NCI-H146 (cell line): ENCODE measurements around the gene SYNDIG1L.
A peak's percentile ranks its signal among the peaks of the same experiment; 100 is the strongest.

Experiments
- DNase-seq: peaks from one replicate; lab custom pipeline; 2025; lab: John Stamatoyannopoulos, UW

SYNDIG1L gene

DNA sequence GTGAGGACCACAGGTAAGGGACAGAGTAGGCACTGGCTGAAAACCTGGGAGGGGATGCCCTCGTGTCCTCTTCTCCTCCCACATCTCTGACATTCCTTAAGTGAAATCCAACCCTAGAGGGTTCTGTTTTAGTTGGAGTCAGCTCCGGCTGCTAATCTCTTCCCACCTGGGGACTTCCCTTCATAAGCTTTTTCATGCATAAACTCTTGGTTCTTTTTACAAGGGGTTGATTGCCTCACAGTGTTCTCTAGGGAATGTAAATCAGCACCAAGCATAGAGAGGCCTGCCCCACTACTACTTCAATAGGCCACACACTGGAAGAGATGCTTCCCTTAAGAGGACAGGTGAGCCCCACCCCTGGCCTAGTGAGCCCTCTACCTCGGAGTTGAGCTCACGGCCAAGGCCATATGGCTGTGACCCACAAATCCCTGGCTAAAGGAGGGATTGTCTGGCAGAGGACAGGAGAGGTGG is 3.2 kb upstream of the SYNDIG1L start:
- DNase-seq: no peak

DNA sequence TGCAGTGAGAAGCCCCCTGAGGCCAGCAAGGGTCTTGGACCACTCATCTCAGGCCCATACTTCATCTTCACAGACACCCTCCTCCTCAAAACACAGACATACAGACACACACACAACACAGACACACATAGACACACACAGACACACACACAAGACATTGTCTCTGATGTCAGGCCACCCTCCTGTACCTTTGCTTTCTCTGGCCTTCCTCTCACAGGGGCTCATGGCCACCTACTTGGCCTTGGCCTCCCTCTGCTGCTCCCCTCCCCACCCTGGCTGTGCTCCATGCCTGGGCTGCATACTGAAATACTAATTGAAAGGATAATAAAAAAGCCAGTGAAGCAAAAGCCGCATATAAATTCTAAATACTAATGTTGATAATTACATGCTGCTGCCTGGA is 1.6 kb upstream of the SYNDIG1L start:
- DNase-seq: no peak

DNA sequence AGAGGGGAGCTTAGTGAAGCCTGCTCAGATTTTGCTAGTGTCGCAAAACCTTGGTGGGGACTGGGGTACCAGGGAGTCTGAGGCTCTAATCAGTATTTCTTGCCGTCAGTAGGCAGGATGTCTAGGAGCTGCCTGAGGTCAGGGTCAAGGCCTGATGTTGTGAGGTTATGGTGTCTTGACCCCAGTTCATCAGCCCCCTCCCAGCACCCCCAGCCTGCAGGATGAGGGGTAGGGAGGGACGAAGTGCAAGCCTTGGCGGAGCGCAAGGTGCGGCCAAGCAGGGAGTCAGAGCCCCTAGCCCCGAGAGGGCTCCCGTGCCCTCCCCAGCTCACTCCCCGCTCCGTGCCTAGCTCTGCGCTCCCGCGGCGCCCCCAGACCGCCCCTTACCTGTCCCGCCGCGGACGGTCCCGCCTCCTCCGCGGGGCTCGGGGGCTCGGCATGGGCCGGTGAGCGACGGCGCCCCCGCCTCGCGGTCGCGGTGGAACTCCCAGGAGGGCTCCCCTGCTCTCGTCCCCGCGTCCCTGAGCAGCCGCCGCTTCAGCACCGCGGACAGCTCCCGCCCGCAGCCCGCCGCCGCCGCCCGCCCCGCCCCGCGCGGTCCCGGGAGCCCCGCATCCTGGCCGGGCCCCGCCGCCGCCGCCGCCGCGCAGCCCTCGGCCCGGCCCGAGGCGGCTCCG is 347 bp downstream of the SYNDIG1L start:
- DNase-seq: peak; percentile 12

DNA sequence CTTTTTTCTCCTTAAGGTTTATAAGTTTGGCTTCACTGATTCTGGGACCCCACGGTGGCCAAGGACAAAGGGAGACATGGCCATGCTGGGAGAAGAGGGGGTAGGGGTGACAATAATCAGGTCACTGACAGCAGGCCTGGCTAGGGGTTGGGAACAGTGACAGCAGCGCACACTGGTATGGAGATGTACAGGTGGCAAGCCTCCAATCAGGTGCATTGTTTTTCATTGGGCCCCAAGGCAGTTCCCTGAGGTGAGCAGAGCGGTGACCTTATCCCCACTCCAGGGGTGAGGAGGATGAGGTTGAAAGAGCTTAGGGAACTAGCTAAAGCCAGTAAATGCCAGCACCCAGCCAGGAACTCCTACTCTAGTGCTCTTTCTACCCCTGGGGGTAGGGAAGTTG is 1.4 kb downstream of the SYNDIG1L start:
- DNase-seq: no peak

DNA sequence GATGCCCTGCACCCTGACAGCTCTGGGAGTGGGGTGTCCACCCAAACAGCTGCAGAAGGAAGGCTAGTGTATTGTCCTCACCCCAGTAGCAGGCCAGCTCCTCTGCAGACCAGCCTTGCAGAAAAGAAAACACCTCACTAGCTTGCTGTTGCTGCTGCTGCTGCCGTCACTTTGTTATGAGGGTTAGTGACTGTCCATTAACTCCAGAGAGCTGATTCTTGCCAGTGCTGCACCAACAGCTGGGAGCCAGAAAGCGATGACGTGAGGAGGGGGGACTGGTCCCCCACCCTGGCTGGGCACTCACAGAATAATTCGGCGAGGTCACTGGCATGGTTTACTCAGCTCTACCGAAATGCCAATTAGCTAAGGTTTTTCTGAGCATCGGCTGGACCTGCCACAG is 2.8 kb downstream of the SYNDIG1L start:
- no peak for DNase-seq

DNA sequence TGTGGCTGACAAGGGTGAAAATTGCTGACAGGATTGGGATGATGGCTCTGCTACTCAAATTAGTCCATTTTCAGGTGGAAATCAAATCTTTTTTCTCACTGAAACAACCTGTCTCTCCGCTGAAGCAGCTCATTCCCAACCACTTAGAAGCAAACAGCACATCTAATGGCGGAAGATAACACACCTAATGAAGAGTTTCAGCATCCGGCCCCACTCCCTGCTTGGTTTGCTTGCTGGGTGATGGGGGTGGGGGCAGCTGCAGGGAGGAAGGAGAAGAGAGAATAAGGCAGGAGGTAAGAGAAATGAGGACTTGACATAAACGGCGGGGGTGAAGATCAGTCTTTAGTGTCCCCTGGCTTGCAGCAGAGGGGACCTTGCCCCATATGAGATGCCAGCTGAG is 4.0 kb downstream of the SYNDIG1L start:
- DNase-seq: no peak

DNA sequence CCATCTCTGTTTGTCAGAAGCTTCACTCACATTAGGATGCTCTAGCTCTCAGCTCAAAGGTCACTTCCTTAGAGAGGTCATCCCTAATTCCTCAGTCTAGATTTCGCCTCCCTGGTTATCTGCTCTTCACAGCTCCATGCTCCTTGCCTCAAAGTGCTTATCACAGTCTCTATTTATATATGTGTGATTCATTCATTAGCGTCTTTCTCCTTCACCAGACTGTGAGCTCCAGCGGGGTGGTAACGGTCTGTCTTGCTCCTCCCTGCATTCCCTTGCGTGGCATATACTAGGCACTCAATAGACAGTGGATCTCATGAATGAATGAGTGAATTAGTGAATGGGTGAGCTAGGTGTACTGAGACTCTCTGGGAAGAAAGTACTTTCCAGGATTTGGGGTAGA is 6.9 kb downstream of the SYNDIG1L start:
- no peak for DNase-seq

DNA sequence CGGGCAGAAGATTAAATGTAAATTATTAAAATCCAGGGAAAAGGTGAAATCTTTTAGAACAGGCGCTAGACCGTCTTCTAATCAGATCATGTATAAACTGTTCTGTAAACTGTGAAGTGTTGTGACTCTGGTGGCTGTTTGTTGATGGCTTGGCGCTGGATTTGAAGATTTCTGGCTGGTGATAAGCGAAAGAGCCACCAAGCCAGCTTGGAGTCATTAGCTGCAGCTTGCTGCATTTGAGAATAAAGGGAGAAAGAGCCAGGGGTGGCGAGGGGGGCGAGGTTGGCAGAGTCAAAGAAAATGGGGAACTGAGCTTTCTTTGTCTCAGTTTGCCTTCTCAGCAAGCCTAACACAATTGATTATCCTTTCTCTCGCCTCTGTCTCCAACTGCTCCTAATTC is 8.0 kb downstream of the SYNDIG1L start:
- DNase-seq: no peak

DNA sequence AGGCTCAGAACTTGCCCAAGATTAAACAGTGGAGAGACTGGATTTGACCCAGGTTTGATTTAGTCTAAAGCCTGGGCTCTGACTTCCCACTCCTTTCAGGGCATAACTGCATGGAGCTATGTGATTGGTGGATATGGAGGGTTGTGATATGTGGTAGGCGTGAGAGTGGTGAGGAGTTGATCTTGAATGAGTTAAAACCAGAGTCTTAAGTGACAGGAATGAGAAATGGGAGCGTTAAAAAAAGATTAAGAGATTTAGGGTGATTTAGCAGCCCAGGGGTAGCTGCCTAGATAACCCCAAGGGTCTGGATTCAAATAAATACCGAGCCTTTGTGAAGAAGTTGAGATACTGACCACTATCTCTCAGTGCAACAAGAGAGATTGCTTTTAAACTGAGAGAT is 8.4 kb downstream of the SYNDIG1L start:
- no peak for DNase-seq

DNA sequence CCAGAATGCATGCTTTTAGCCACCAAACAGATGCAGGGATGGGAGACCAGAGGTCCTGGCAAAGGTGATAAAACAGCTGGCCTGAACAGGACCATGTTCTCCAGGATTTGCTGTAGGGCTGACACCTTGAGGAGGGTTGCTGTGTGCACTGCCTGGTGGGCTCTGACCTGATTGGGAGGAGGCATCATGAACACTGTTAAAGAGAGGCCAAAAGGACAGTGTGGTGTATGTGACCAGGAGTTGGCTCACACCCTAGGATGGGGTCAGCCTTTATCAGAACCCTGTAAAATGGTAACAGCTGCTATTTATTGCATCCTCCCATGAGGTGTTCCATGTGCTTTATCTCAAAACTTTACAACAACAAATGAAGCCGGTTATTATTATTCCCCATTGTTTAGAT is 8.8 kb downstream of the SYNDIG1L start:
- DNase-seq: no peak

DNA sequence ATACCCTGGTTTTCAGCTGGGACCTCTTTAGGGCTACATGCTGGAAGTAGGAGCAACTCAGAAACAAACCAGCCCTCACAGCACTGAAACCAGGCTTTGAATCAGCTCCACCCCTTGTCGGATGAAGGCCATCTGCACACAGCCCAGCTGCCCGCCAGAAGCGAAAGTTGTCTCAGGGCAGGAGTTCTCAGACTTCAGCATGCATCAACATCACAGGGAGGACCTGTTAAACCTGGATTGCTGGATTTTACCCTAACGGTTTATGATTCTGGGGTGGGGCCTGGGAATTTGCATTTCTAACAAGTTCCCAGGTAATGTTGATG is 10.9 kb downstream of the SYNDIG1L start:
- DNase-seq: no peak

DNA sequence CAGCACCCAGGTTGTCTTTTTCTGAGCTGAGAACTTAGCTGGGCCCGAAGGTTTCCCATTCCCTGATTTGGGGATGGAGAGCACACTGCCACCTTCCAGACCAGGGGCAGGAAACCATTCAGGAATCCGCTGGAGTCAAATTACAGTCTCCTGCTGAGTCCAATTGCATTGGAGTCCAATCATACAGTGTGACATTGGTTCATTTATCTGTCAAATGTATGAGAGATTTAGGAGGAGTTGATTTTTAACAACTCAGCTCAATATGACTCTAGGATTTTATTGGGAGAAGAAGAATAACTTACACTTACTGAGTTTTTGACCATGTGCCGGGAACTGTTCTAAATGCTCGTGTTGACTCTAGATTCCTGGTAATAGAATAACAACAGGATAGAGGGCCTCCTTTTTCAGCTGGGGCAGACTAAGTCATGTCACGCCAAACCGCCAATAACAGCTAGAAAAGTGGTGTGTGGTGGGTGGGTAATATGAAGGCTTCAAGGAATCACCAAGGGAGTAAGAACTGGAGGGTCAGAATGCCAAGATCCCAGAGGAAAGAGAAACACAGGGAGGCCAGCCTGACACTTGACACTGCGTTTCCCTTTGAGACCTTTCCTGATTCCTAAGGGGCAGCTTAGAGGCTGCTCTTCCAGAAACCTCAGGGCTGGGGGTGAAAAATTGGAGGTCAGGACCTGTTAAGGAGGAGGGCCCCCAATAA is 11.5 kb downstream of the SYNDIG1L start:
- peak; percentile 40 for DNase-seq

DNA sequence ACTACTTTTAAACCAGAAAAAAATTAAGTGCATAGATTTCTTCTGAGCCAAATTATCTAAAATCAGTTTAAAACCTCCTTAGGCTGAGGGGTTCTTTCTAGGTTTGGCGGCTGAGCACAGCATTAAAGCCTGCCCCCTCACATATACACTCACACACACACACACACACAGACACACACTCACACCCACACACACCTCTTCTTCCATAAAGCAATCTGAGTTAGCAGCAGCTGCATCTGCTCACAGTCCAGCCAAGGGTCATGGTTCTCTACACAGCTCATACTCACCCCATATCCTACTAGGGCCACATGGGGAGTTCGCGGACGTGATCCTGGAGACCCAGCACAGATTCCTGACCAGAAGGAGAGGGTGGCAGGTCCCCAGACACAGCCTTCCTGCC is 12.4 kb downstream of the SYNDIG1L start:
- peak; percentile 20 for DNase-seq

DNA sequence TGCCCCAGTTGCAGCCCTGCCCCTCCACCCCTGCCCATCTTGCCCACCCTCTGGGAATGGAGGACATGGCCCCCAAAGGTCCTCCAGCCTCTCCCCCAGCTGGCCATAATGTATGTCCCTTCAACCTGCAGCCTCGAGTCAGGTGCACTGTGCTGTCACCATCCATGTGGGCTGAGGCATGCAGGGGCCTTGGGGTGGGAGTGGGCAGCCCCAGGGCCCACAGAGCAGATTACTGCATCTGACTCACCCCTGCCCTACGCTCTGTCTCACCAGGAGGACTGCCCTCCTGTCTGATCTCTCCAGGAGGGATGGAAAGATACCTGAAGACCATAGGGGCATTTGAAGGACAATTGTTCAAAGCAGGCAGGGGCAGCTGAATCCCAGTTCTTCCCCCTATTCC is 13.3 kb downstream of the SYNDIG1L start:
- no peak for DNase-seq

DNA sequence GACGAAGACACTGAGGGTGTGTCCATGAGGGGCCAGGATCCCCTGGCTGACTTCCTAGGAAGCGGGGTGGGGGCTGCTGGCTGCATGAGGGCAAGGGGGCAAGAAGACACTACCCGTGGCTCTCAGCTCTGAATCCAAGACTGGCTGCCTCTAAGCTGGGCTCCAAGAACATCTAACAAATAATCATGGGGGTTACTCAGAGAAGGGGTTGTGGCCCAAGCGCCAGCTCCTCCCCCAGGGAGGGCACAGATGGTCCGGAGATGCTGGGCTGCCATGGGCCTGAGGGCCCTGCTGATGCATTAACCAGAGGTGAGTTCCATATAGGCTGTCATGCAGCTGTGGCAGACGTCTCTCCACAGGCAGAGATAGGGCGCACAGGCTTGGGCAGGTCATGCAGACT is 14.3 kb downstream of the SYNDIG1L start:
- no peak for DNase-seq

DNA sequence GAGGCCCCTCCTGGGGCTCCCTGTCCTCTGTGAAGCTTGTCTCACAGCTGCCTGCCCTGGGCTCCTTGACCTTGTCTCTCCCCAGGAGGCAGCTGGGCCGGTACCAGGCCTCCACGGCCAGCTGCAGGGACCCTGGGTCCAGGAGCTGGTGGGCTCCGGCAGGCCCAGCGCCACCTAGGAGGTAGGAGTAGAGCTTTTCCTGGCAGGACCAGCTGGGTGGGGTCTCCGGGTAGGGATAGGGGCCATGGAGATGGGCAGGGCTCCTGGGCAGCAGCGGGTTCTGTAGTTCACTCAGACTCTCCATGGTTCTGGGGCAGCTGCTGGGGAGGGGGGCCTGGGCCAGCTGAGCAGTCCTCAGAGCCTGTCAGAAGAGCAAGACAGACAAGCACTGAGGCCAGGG is 16.6 kb downstream of the SYNDIG1L start:
- DNase-seq: no peak

DNA sequence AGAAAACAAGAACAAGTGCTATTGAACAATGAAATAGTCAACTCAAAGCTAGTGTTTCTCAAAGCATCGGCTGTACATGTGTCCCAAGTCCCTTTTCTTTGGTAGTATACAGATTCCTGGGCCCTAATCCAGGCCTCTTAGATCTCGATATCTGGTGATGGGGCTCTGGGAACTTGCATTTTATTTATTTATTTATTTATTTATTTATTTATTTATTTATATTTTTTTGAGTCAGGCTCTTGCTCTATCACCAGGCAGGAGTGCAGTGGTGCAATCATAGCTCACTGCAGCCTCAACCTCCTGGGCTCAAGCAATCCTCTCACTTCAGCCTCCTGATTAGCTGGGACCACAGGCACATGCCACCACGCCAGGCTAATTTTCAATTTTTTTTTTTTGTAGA is 17.1 kb downstream of the SYNDIG1L start:
- no peak for DNase-seq

DNA sequence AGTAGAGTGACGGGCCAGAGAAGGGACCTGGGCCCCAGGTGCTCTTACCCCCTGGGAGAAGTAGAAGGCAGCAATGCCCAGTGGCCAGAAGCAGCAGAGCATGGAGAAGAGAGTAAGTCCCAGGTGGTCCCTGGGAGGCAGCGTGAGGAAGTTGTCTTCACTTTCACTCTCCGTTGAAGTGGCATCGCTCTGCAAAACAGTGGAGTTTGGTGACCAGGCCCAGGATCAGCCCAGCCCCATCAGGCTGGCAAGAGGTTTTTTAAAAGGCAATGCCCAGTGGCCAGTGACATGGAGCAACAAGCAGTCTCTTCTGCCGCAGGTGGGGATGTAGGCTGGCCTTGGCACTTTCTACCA is 18.2 kb downstream of the SYNDIG1L start:
- no peak for DNase-seq

DNA sequence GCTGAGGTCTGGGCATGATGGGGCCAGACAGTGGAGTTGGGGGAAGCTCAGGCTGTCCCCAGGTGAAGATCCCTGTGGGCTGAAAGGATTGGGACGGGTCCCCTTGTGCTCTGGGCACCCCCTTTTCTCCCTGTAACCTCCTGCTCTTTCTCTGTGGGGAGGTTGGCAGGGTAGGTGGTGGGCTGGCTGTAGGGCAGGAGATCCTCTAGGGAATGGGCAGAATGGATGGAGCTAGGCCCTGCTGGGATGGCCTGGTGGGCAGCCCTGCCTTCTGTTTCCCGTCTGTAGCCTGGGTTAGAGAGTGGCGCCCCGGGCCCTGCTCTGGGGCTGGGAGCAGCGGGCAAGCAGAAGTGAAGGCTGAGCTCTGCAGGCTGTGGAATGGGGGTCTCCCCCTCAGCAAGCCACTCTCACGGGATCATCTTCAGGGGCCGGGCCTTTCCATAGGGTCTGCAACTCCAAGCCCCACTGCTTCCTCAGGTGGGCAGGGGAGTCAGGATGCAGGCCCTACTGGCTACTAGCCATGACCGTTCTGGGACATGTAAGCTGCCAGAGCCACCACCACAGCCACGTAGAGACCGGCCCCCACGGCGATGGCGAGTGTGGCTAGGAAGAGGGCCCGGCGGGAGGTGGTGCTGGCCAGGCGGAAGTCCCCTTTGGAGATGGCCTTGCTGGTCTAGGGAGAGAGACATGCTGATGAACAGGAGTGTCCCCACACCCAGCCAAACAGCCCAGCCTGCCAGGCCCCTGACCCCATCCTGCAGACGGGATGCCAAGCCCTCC is 18.8 kb downstream of the SYNDIG1L start:
- no peak for DNase-seq

DNA sequence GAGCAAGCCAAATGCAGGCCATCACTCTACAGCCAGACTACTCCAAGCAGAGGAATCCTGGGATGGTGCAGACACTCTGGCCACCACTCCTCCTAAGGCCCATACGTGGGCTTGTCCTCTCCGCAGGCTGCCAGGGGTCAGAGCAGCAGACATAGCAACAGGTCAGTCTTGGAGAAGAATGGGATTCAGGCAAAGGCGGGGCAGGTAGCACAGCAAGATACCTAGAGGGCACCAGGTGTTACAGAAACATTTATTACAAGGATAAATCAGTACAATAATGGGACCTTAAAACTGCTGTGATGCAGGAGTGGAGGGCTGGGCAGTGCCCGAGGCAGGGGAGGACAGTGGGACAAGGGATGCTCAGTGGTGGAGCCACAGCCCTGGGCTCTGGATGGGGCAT is 20.3 kb downstream of the SYNDIG1L start:
- DNase-seq: no peak

DNA sequence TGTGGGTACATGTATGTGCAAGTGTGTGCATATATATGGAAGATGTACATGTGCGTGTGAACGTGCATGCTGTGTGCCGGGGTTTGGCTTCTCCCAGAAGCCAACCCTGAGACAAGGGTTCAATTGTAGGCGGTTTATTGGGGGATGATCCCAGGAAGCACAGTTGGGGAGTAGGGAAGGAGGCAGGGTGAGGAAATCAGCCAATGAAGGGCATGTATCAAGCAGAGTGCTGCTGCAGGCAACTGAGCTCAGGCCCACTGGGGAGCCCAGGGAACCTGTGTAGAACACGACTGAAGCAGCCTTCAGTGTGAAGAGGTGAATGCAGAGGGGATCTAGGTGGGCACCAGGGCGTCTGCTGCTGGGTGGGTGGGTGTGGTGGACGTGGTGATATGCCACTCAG is 21.6 kb downstream of the SYNDIG1L start:
- no peak for DNase-seq

DNA sequence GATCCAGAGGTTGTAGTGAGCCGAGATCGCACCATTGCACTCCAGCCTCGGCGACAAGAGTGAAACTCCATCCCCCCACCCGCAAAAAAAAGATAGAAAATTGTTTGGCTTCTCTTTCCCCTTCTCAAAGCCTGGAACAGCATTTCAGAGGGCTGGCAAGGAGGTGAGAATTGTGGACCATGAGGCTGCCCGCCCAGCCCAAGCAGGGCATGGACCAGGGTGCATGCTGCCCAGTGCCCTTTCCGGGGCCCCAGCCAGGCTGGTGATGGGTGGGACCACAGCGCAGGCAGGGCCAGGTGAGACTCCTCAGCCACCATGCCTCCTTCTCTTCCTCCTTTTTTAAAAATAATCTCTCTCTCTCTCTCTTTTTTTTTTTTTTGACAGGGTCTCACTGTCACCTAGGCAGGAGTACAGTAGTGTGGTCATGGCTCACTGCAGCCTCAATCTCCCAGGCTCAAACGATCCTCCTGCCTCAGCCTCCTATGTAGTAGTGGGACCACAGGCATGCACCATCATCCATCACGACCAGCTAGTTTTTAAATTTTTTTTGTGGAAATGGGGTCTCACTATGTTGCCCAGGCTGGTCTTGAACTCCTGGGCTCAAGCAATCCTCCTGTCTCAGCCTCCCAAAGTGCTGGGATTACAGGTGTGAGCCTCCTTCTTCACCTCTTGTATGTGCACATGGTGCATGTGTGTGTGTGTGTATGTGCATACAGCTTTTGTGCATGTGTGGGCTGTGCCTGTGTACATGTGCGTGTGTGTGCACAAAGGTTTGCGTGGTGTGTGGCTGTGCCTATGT is 22.2 kb downstream of the SYNDIG1L start:
- DNase-seq: no peak
